HEK293 (cell line): ENCODE measurements around the gene OPCML.

Experiments used
- CTCF ChIA-PET: fragments of 350-600 bp; formaldehyde crosslinking; extraction: SDS; loops from one replicate; lab custom pipeline; 2021; ENCODE audit warnings: antibody characterized with exemption; lab: Yijun Ruan, JAX
- POLR2A ChIA-PET: fragments of 300-600 bp; formaldehyde crosslinking; extraction: SDS; loops from one replicate; lab custom pipeline; 2020; ENCODE audit warnings: antibody characterized with exemption, inconsistent platforms; lab: Yijun Ruan, JAX
- H3K27ac ChIP-seq: fragments of 200-500 bp; sonication (Bioruptor generic); 2 replicates; pipeline ENCODE4 v1.5.1; 2014; ENCODE audit warnings: low read depth, low read length, control low read depth, inconsistent platforms; ENCODE audit errors: extremely low read depth
- H3K36me3 ChIP-seq, 2 experiments: fragments of 200-500 bp in 1 of 2; sonication (Bioruptor generic) in 1 of 2; 1 replicate in 1 of 2; 2 replicates in 1 of 2; pipeline ENCODE4 v1.5.1; 2014 to 2017; ENCODE audit warnings: inconsistent platforms in 2 of 2, low read length in 2 of 2; ENCODE audit not compliant: control insufficient read depth in 2 of 2, insufficient read depth in 1 of 2
- H3K4me1 ChIP-seq: fragments of 200-500 bp; sonication (Bioruptor generic); 2 replicates; pipeline ENCODE4 v1.5.1; 2014; ENCODE audit warnings: mild to moderate bottlenecking, low read length, inconsistent platforms; ENCODE audit not compliant: control insufficient read depth, insufficient read depth
- H3K4me3 ChIP-seq: 2 replicates; pipeline ENCODE4 v1.5.1; 2011; ENCODE audit warnings: low read depth, mild to moderate bottlenecking, control low read depth, low read length, moderate library complexity
- H3K9me3 ChIP-seq: fragments of 200-500 bp; sonication (Bioruptor generic); 2 replicates; pipeline ENCODE4 v1.5.1; 2014; ENCODE audit warnings: low read depth, low read length, inconsistent platforms; ENCODE audit not compliant: control insufficient read depth, insufficient read depth
- FEZF1 ChIP-seq: fragments of 450-650 bp; formaldehyde crosslinking; IDR thresholded peaks from 2 replicates; pipeline ENCODE4 v1.5.1; 2016; ENCODE audit warnings: missing biosample characterization, missing genetic modification characterization
- SP3 ChIP-seq: fragments of 450-650 bp; formaldehyde crosslinking; IDR thresholded peaks from 2 replicates; pipeline ENCODE4 v1.5.1; 2016; ENCODE audit warnings: missing biosample characterization, missing genetic modification characterization
- WT1 ChIP-seq: fragments of 450-650 bp; formaldehyde crosslinking; IDR thresholded peaks from 2 replicates; pipeline ENCODE4 v1.5.1; 2016; ENCODE audit warnings: missing biosample characterization, missing genetic modification characterization
- ZBTB1 ChIP-seq: fragments of 450-650 bp; formaldehyde crosslinking; IDR thresholded peaks from 2 replicates; pipeline ENCODE4 v1.5.1; 2016; ENCODE audit warnings: missing biosample characterization, missing genetic modification characterization
- ZEB2 ChIP-seq: fragments of 450-650 bp; formaldehyde crosslinking; IDR thresholded peaks from 2 replicates; pipeline ENCODE4 v1.5.1; 2016; ENCODE audit warnings: missing biosample characterization, missing genetic modification characterization
- ZFHX2 ChIP-seq: fragments of 450-650 bp; formaldehyde crosslinking; conservative IDR thresholded peaks from 2 replicates; pipeline ENCODE4 v1.5.1; 2016; ENCODE audit warnings: missing biosample characterization, missing genetic modification characterization
- ZNF114 ChIP-seq: fragments of 450-650 bp; formaldehyde crosslinking; IDR thresholded peaks from 2 replicates; pipeline ENCODE4 v1.5.0; 2017; ENCODE audit warnings: missing biosample characterization, missing genetic modification characterization
- ZNF16 ChIP-seq: fragments of 450-650 bp; formaldehyde crosslinking; IDR thresholded peaks from 2 replicates; pipeline ENCODE4 v1.5.1; 2016; ENCODE audit warnings: low read depth, missing biosample characterization, missing genetic modification characterization
- ZNF184 ChIP-seq: fragments of 450-650 bp; IDR thresholded peaks from 2 replicates; pipeline ENCODE4 v1.5.1; 2018; ENCODE audit warnings: missing biosample characterization, mild to moderate bottlenecking, missing genetic modification characterization
- ZNF202 ChIP-seq: fragments of 450-650 bp; formaldehyde crosslinking; IDR thresholded peaks from 2 replicates; pipeline ENCODE4 v1.5.1; 2016; ENCODE audit warnings: missing biosample characterization, missing genetic modification characterization, borderline replicate concordance
- ZNF214 ChIP-seq: fragments of 450-650 bp; formaldehyde crosslinking; IDR thresholded peaks from 2 replicates; pipeline ENCODE4 v1.5.1; 2017; ENCODE audit warnings: missing biosample characterization, mild to moderate bottlenecking, missing genetic modification characterization, borderline replicate concordance
- ZNF335 ChIP-seq: fragments of 450-650 bp; formaldehyde crosslinking; conservative IDR thresholded peaks from 2 replicates; pipeline ENCODE4 v1.5.1; 2016; ENCODE audit warnings: missing biosample characterization, missing genetic modification characterization
- ZNF366 ChIP-seq: fragments of 450-650 bp; formaldehyde crosslinking; conservative IDR thresholded peaks from 2 replicates; pipeline ENCODE4 v1.5.1; 2016; ENCODE audit warnings: missing biosample characterization, missing genetic modification characterization
- ZNF404 ChIP-seq: fragments of 450-650 bp; formaldehyde crosslinking; IDR thresholded peaks from 2 replicates; pipeline ENCODE4 v1.5.1; 2017; ENCODE audit warnings: missing biosample characterization, missing genetic modification characterization
- ZNF423 ChIP-seq: fragments of 450-650 bp; formaldehyde crosslinking; IDR thresholded peaks from 2 replicates; pipeline ENCODE4 v1.5.1; 2016; ENCODE audit warnings: missing biosample characterization, missing genetic modification characterization
- ZNF558 ChIP-seq: fragments of 450-650 bp; formaldehyde crosslinking; IDR thresholded peaks from 2 replicates; pipeline ENCODE4 v1.5.1; 2016; ENCODE audit warnings: missing biosample characterization, missing genetic modification characterization
- ZNF596 ChIP-seq: fragments of 450-650 bp; IDR thresholded peaks from 2 replicates; pipeline ENCODE4 v1.5.0; 2018; ENCODE audit warnings: missing biosample characterization, mild to moderate bottlenecking, missing genetic modification characterization, moderate library complexity
- ZNF623 ChIP-seq: fragments of 450-650 bp; formaldehyde crosslinking; IDR thresholded peaks from 2 replicates; pipeline ENCODE4 v1.5.1; 2016; ENCODE audit warnings: missing biosample characterization, missing genetic modification characterization
- ZNF768 ChIP-seq: fragments of 450-650 bp; formaldehyde crosslinking; IDR thresholded peaks from 2 replicates; pipeline ENCODE4 v1.5.1; 2018; ENCODE audit warnings: missing biosample characterization, mild to moderate bottlenecking, missing genetic modification characterization
- ZSCAN30 ChIP-seq: fragments of 450-650 bp; IDR thresholded peaks from 2 replicates; pipeline ENCODE4 v1.5.1; 2018; ENCODE audit warnings: missing biosample characterization, mild to moderate bottlenecking, missing genetic modification characterization, moderate library complexity
- ZXDB ChIP-seq: fragments of 450-650 bp; formaldehyde crosslinking; IDR thresholded peaks from 2 replicates; pipeline ENCODE4 v1.5.1; 2016; ENCODE audit warnings: missing biosample characterization, missing genetic modification characterization
- TF ChIP-seq, protein P1 (sequence below): fragments of 450-650 bp; formaldehyde crosslinking; IDR thresholded peaks from 2 replicates; pipeline ENCODE4 v1.5.1; 2016; ENCODE audit warnings: missing biosample characterization, missing genetic modification characterization
- TF ChIP-seq, protein P2 (sequence below): fragments of 450-650 bp; formaldehyde crosslinking; IDR thresholded peaks from 2 replicates; pipeline ENCODE4 v1.5.1; 2016; ENCODE audit warnings: missing biosample characterization, missing genetic modification characterization
- TF ChIP-seq, protein P3 (sequence below): fragments of 450-650 bp; formaldehyde crosslinking; IDR thresholded peaks from 2 replicates; pipeline ENCODE4 v1.5.1; 2016; ENCODE audit warnings: missing biosample characterization, missing genetic modification characterization

Gene OPCML

DNA sequence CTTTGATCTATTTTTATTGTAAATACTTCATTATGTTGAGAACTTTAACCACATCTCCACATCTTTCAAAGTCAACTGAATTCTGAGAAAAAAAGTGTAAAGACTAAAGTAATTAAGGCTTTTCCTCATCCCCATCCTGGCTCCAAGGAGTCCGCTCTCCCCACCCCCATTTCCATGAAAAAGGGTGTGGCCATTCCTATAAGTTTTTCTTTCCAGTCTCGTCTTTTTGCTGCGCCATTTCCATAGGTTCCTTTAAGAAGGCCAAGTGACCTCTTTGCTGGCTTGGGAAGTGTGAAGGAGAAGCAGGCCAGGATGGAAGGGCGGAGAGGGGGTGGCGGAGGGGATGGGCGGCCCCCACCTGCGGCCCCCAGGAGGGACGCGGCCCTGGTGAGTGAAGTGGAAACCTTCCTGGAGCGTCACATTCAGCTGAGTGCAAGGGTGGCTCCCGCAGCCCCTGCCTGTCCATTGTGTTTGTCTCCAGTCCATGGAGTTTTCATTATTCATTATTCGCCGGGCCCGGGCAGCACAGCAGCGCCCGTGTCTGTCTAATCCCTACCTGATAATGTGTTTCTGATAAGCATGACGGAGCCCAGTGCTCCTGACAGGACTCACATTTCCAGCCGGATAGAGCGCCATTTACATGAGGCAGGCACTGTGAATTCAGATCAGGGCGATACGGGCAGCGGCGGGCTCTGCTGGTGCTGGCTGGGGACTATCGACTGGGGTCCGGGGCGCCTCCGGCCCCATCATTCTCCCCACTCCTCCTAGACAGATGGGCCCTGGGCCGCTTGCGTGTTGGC is 739.8 kb downstream of the OPCML start:
- no peak overlapping the region for H3K27ac ChIP-seq
- POLR2A ChIA-PET, result no interaction called here
- H3K9me3 ChIP-seq, result no peaks in the 10 kb centered on the region
- H3K4me1 ChIP-seq, result no peaks in the 10 kb centered on the region
- CTCF ChIA-PET, result no interaction called here
- TF ChIP-seq ZNF623 (no peak), ZNF768 (tag by site-specific recombination) (no peak), WT1 (tag by site-specific recombination) (no peak), ZNF114 (tag by site-specific recombination) (no peak), ZNF202 (tag by site-specific recombination) (no peak)
- TF ChIP-seq, protein P1, sequence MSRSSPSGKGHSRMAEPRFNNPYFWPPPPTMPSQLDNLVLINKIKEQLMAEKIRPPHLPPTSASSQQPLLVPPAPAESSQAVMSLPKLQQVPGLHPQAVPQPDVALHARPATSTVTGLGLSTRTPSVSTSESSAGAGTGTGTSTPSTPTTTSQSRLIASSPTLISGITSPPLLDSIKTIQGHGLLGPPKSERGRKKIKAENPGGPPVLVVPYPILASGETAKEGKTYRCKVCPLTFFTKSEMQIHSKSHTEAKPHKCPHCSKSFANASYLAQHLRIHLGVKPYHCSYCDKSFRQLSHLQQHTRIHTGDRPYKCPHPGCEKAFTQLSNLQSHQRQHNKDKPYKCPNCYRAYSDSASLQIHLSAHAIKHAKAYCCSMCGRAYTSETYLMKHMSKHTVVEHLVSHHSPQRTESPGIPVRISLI (tag by site-specific recombination), result no peak
- no peaks in the 10 kb centered on the region for H3K36me3 ChIP-seq
- H3K4me3 ChIP-seq, result no peak overlapping the region

DNA sequence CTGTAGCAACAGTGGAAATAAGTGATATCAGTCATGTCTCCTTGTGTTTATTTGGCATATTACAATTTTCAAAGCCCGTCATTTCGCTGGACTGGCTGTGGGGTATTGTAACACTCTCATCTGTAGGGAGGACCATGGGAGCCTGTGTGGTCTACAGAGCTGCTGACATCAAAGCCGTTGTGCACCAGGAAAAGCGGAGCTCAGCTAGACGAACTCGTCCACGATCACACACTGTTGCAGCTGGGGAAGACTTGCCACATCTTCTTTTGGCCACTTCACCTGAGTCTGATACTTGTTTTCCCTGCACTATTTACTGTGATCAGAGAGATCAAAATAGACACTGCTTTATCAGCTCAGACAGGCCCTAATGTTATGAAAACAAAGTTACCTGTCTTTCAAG is 741.3 kb downstream of the OPCML start:
- TF ChIP-seq ZNF404 (tag by site-specific recombination), result no peak
- TF ChIP-seq ZNF214 (tag by site-specific recombination), result no peak
- TF ChIP-seq ZNF596 (tag by site-specific recombination), result no peak
- no peak for TF ChIP-seq ZFHX2 (tag by site-specific recombination)
- TF ChIP-seq ZNF335 (tag by site-specific recombination), result no peak
- TF ChIP-seq, protein P2, sequence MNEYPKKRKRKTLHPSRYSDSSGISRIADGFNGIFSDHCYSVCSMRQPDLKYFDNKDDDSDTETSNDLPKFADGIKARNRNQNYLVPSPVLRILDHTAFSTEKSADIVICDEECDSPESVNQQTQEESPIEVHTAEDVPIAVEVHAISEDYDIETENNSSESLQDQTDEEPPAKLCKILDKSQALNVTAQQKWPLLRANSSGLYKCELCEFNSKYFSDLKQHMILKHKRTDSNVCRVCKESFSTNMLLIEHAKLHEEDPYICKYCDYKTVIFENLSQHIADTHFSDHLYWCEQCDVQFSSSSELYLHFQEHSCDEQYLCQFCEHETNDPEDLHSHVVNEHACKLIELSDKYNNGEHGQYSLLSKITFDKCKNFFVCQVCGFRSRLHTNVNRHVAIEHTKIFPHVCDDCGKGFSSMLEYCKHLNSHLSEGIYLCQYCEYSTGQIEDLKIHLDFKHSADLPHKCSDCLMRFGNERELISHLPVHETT (tag by site-specific recombination), result no peak
- TF ChIP-seq SP3 (tag by site-specific recombination), result no peak
- no peak for TF ChIP-seq ZNF16 (tag by site-specific recombination)
- no peak for TF ChIP-seq ZXDB (tag by site-specific recombination)
- no peak for TF ChIP-seq ZBTB1
- no peak for TF ChIP-seq FEZF1 (tag by site-specific recombination)
- TF ChIP-seq ZNF184 (tag by site-specific recombination), result no peak
- no peak for TF ChIP-seq ZNF366 (tag by site-specific recombination)
- TF ChIP-seq ZNF423 (tag by site-specific recombination), result no peak
- TF ChIP-seq ZSCAN30, result no peak
- no peak for TF ChIP-seq ZEB2
- TF ChIP-seq, protein P3, sequence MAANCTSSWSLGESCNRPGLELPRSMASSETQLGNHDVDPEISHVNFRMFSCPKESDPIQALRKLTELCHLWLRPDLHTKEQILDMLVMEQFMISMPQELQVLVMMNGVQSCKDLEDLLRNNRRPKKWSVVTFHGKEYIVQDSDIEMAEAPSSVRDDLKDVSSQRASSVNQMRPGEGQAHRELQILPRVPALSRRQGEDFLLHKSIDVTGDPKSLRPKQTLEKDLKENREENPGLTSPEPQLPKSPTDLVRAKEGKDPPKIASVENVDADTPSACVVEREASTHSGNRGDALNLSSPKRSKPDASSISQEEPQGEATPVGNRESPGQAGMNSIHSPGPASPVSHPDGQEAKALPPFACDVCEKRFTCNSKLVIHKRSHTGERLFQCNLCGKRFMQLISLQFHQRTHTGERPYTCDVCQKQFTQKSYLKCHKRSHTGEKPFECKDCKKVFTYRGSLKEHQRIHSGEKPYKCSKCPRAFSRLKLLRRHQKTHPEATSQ (tag by site-specific recombination), result no peak
- TF ChIP-seq ZNF558 (tag by site-specific recombination), result no peak
- no peak overlapping the region for H3K4me3 ChIP-seq
- H3K36me3 ChIP-seq, result no peaks in the 10 kb centered on the region
- ChIA-PET CTCF (no interaction called here), POLR2A (no interaction called here)
- no peaks in the 10 kb centered on the region for H3K9me3 ChIP-seq
- H3K4me1 ChIP-seq, result no peaks in the 10 kb centered on the region
- no peak overlapping the region for H3K27ac ChIP-seq
